Loucy (cell line): ENCODE measurements around the gene PLCG1.

Experiments
- H2AFZ ChIP-seq: fragments of 200-600 bp; sonication (generic); 2 replicates; pipeline ENCODE4 v1.6.0; 2016; ENCODE audit warnings: antibody characterized with exemption, mild to moderate bottlenecking, low read length, moderate library complexity
- H3F3A ChIP-seq: fragments of 200-600 bp; 2 replicates; pipeline ENCODE4 v1.6.0; 2016; ENCODE audit warnings: antibody characterized with exemption, low read depth, mild to moderate bottlenecking
- H3K27me3 ChIP-seq: fragments of 200-600 bp; sonication (generic); 2 replicates; pipeline ENCODE4 v1.6.1; 2014; ENCODE audit warnings: low read length, mild to moderate bottlenecking; ENCODE audit not compliant: insufficient read depth, poor library complexity, severe bottlenecking
- H3K36me3 ChIP-seq: fragments of 200-600 bp; sonication (generic); 2 replicates; pipeline ENCODE4 v1.6.1; 2016; ENCODE audit warnings: low read length; ENCODE audit not compliant: insufficient read depth
- H3K4me1 ChIP-seq: fragments of 200-600 bp; sonication (generic); 2 replicates; pipeline ENCODE4 v1.5.1; 2014; ENCODE audit warnings: low read length, mild to moderate bottlenecking; ENCODE audit not compliant: insufficient read depth, poor library complexity, severe bottlenecking
- H3K4me2 ChIP-seq: fragments of 200-600 bp; sonication (generic); 2 replicates; pipeline ENCODE4 v1.6.0; 2014; ENCODE audit warnings: antibody characterized with exemption, low read length, low read depth, mild to moderate bottlenecking; ENCODE audit not compliant: poor library complexity, severe bottlenecking
- H3K4me3 ChIP-seq: fragments of 200-600 bp; sonication (generic); 2 replicates; pipeline ENCODE4 v1.5.1; 2014; ENCODE audit warnings: low read length, mild to moderate bottlenecking, mixed read lengths; ENCODE audit not compliant: poor library complexity, severe bottlenecking
- H3K79me2 ChIP-seq: fragments of 200-600 bp; sonication (generic); 2 replicates; pipeline ENCODE4 v1.6.1; 2014; ENCODE audit warnings: low read length; ENCODE audit not compliant: insufficient read depth
- H3K9ac ChIP-seq: fragments of 200-600 bp; sonication (generic); 2 replicates; pipeline ENCODE4 v1.6.0; 2014; ENCODE audit warnings: mild to moderate bottlenecking, low read depth, low read length, moderate library complexity; ENCODE audit not compliant: poor library complexity, severe bottlenecking
- H3K9me2 ChIP-seq: fragments of 200-600 bp; sonication (generic); replicated peaks from 2 replicates; pipeline ENCODE4 v1.6.1; 2016; ENCODE audit warnings: low read depth, low read length, mixed read lengths
- H3K9me3 ChIP-seq: fragments of 200-600 bp; sonication (generic); 2 replicates; pipeline ENCODE4 v1.6.1; 2014; ENCODE audit warnings: mild to moderate bottlenecking, antibody characterized with exemption, low read length, low read depth; ENCODE audit not compliant: insufficient read depth
- H4K20me1 ChIP-seq: fragments of 200-600 bp; sonication (generic); 2 replicates; pipeline ENCODE4 v1.6.0; 2014; ENCODE audit warnings: antibody characterized with exemption, low read length, mild to moderate bottlenecking; ENCODE audit not compliant: insufficient read depth, poor library complexity, severe bottlenecking
- EZH2phosphoT487 ChIP-seq: fragments of 200-600 bp; IDR thresholded peaks from 2 replicates; pipeline ENCODE4 v1.6.1; 2018; ENCODE audit warnings: antibody characterized with exemption, mild to moderate bottlenecking, moderate library complexity, borderline replicate concordance
- TF ChIP-seq, protein P1 (sequence below): fragments of 200-600 bp; sonication (generic); conservative IDR thresholded peaks from 2 replicates; pipeline ENCODE4 v1.5.1; 2014; ENCODE audit warnings: mild to moderate bottlenecking, antibody characterized with exemption, low read length

Gene PLCG1

DNA sequence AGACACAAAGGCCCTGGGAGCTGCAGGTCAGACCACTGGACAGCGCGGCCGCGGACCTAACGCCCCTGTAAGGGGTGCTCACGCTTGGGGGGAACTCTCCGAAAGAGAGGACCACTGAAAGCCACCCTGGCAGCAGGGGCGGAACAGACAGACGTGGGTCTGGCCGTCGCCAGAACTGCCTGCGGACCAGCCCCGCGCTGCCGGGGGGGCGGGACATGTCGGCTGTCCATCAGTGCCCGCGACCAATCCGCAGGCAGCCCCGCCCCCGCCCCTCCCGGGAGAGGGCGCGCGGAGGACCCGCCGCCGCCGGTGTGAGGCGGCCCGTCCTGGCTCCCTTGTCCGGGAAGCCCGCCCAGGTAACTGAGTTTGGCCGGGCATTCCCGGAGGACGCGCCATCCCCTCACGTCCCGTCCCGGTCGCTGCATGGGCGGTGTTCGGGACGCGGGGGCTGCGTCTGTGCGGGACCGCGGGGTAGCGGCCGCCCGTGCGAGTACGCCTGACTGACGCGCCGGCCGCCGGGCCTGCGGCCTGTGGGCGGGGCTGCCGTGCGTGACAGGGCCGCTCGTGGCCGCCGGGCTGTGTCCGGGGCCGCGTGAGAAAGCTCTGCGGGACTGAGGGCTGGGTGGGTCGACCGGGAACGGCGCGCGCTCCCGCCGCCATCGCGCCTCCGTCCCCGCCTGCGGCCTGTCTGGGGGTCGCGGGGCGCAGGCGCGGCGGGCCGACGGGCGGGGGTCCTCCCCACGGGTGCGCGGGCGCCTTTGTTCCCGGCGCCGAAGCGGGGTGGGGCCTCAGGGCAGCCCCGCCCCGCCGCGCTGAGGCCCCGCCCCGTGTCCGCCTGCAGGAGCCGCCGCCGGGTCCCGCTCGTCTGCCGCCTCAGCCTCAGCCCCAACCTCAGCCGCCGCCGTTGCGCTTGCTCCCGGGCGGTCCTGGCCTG, at the start of gene PLCG1:
TSS of gene PLCG1 (plus strand) at position 864 of the 934 bp plus-strand sequence. CDS start 99 bp downstream, outside the sequence.
- Histone ChIP-seq H3K4me2 (peak within 1 kb of the TSS; percentile 87), H3K4me1 (peaks cover 35% of the 10 kb centered on the region)

DNA sequence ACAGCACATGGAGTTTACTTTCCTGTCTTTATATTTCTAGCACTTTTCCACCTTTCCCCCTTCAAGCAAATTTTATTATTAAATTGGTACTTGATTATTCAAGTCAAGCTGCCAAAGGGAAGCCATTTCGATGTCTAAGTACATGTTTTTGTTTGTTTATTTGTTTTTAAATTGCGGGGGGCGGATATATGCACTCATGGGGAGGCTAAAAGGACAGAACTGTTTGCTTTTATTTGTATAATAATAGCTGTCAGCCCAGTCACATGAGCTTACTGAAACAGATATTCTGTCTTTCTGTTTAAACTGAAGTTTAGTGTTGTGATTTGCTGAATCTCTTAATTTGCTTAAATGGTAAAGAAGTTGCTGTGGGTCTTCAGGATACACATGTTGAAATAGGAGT, 49.6 kb upstream of the PLCG1 start:
- Histone ChIP-seq H3K79me2 (no peaks in the 10 kb centered on the region), H3K4me2 (no peak overlapping the region), H3K4me3 (no peak overlapping the region), H3K4me1 (peaks cover 12% of the 10 kb centered on the region), H3F3A (no peaks in the 10 kb centered on the region), H4K20me1 (peaks cover 6% of the 10 kb centered on the region), H2AFZ (no peak overlapping the region), H3K9me2 (no peaks in the 10 kb centered on the region), H3K27me3 (no peaks in the 10 kb centered on the region), H3K9me3 (no peaks in the 10 kb centered on the region), H3K9ac (no peak overlapping the region), H3K36me3 (peaks cover 70% of the 10 kb centered on the region)
- TF ChIP-seq, protein P1, sequence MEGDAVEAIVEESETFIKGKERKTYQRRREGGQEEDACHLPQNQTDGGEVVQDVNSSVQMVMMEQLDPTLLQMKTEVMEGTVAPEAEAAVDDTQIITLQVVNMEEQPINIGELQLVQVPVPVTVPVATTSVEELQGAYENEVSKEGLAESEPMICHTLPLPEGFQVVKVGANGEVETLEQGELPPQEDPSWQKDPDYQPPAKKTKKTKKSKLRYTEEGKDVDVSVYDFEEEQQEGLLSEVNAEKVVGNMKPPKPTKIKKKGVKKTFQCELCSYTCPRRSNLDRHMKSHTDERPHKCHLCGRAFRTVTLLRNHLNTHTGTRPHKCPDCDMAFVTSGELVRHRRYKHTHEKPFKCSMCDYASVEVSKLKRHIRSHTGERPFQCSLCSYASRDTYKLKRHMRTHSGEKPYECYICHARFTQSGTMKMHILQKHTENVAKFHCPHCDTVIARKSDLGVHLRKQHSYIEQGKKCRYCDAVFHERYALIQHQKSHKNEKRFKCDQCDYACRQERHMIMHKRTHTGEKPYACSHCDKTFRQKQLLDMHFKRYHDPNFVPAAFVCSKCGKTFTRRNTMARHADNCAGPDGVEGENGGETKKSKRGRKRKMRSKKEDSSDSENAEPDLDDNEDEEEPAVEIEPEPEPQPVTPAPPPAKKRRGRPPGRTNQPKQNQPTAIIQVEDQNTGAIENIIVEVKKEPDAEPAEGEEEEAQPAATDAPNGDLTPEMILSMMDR = no peak
- TF ChIP-seq EZH2phosphoT487 = no peak

More for the DNA sequence above, at the start of gene PLCG1:
- TF ChIP-seq, protein P1 = no peak
- TF ChIP-seq EZH2phosphoT487 = no peak
- Histone ChIP-seq H3K9me3 (no peaks in the 10 kb centered on the region), H3K4me3 (peak within 1 kb of the TSS; percentile 94), H3K9me2 (no peaks in the 10 kb centered on the region), H2AFZ (peak within 1 kb of the TSS; percentile 69), H3K36me3 (no peaks in the 10 kb centered on the region), H3K9ac (peak within 1 kb of the TSS; percentile 95), H3K27me3 (no peaks in the 10 kb centered on the region), H3F3A (no peaks in the 10 kb centered on the region), H3K79me2 (peaks cover 48% of the 10 kb centered on the region), H4K20me1 (peaks cover 40% of the 10 kb centered on the region)

DNA sequence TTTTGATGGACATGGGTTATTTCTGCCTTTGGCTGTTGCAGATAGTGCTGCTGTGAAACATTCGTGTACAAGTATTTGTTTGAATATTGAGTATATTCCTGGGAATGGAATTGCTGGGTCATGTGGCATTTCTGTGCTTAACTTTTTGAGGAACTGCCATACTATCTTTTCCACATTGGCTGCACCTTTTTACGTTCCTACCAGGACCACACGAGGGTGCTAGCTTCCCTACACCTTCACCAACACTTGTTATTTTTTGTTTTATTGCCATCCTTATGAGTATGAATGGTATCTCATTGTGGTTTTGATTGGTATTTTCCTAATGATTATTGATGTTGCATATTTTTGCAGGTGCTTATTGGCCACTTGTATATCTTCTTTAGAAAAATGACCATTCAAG, 47.8 kb upstream of the PLCG1 start:
- Histone ChIP-seq H4K20me1 (peaks cover 6% of the 10 kb centered on the region), H2AFZ (no peak overlapping the region), H3K9me2 (no peaks in the 10 kb centered on the region), H3K9me3 (no peaks in the 10 kb centered on the region), H3F3A (no peaks in the 10 kb centered on the region), H3K79me2 (no peaks in the 10 kb centered on the region), H3K4me2 (no peak overlapping the region), H3K4me1 (peaks cover 12% of the 10 kb centered on the region), H3K27me3 (no peaks in the 10 kb centered on the region), H3K4me3 (no peak overlapping the region), H3K36me3 (peaks cover 69% of the 10 kb centered on the region), H3K9ac (no peak overlapping the region)
- TF ChIP-seq, protein P1 = 0 out of 2 replicates have a peak, but pooled peaks have one; percentile 20
- no peak for TF ChIP-seq EZH2phosphoT487
